K562 (cell line): ENCODE data around the gene TSPAN14. TPM values are rescaled to one million over a fixed set of nuclear protein-coding genes. Genes with fewer than 3 reads are reported as not detected.

Experiments used
- ATAC-seq: fragments of 200-7000 bp; cut with Tn5 transposase; 3 replicates; pipeline ENCODE4 v1.9.1; 2020; ENCODE audit warnings: moderate library complexity
- BruUV-seq: library from RNA; stranded (reverse); fragments of 400-500 nt; replicated peaks from 2 replicates; lab custom pipeline; 2021; lab: Mats Ljungman, UMichigan
- CTCF ChIA-PET: fragments of 300-600 bp; formaldehyde crosslinking; extraction: SDS; loops from one replicate; lab custom pipeline; 2021; ENCODE audit warnings: low intra/inter-chr PET ratio; lab: Yijun Ruan, JAX
- POLR2A ChIA-PET: fragments of 300-600, 350-650 bp; sonication (Branson Sonifier 250); formaldehyde crosslinking; extraction: SDS; loops from one replicate; lab custom pipeline; 2021; ENCODE audit warnings: antibody characterized with exemption, inconsistent platforms; lab: Yijun Ruan, JAX
- DNase-seq, 4 experiments: peaks; one replicate each; pipeline versions ENCODE4 v3.0.0 to v3.0.0-alpha.2; 2011 to 2018; ENCODE audit warnings: low spot score in 3 of 4, mixed read lengths in 3 of 4; ENCODE audit errors: extremely low read depth in 1 of 4
- FAIRE-seq: peaks from 2 replicates; lab custom pipeline; 2011; peaks lifted over from hg19 to GRCh38; lab: Jason Lieb, UNC
- H2AFZ ChIP-seq: 2 replicates; pipeline ENCODE4 v1.6.0; 2011; ENCODE audit warnings: low read depth, low read length, control low read depth, inconsistent platforms
- H3K27ac ChIP-seq: fragments of 200-600 bp; 3 replicates; pipeline ENCODE4 v1.8.0; 2011; ENCODE audit warnings: low read depth, mild to moderate bottlenecking, control low read depth, inconsistent platforms, low read length, moderate library complexity, mixed read lengths; ENCODE audit errors: extremely low read depth
- H3K27me3 ChIP-seq, 2 experiments: fragments of 300-600 bp in 1 of 2; 2 replicates in 1 of 2; 3 replicates in 1 of 2; pipeline versions ENCODE4 v1.6.0 to v1.8.0; 2011; ENCODE audit warnings: inconsistent platforms in 2 of 2, low read length in 2 of 2, mild to moderate bottlenecking in 1 of 2, mixed read lengths in 1 of 2, moderate library complexity in 1 of 2; ENCODE audit not compliant: control insufficient read depth in 2 of 2, insufficient read depth in 2 of 2
- H3K36me3 ChIP-seq: fragments of 300-600 bp; 3 replicates; pipeline ENCODE4 v1.8.0; 2011; ENCODE audit warnings: mild to moderate bottlenecking, low read length, inconsistent platforms; ENCODE audit not compliant: control insufficient read depth, insufficient read depth
- H3K4me1 ChIP-seq, 2 experiments: fragments of 200-600 bp in 1 of 2; replicated peaks in 1 of 2; 2 replicates in 1 of 2; 3 replicates in 1 of 2; pipeline versions ENCODE4 v1.5.1 to v1.8.0; 2011; ENCODE audit warnings: inconsistent platforms in 2 of 2, low read length in 2 of 2, mild to moderate bottlenecking in 1 of 2, mixed read lengths in 1 of 2, moderate library complexity in 1 of 2; ENCODE audit not compliant: control insufficient read depth in 2 of 2, insufficient read depth in 2 of 2
- H3K4me2 ChIP-seq: 2 replicates; pipeline ENCODE4 v1.6.1; 2011; ENCODE audit warnings: low read length, control low read depth, inconsistent platforms, mixed read lengths; ENCODE audit not compliant: insufficient read depth
- H3K4me3 ChIP-seq: fragments of 200-600 bp; sonication (generic), shearing (Covaris generic); 2 replicates; pipeline ENCODE4 v1.5.1; 2016; ENCODE audit warnings: control low read depth, inconsistent platforms
- H3K79me2 ChIP-seq: fragments of 200-600 bp; 3 replicates; pipeline ENCODE4 v1.8.0; 2011; ENCODE audit warnings: low read length, inconsistent platforms; ENCODE audit not compliant: control insufficient read depth, insufficient read depth
- H3K9ac ChIP-seq, 2 experiments: 2 replicates each; pipeline versions ENCODE4 v1.6.0 to v1.6.1; 2011; ENCODE audit warnings: low read depth in 2 of 2, low read length in 2 of 2, control low read depth in 1 of 2, inconsistent platforms in 1 of 2, mild to moderate bottlenecking in 1 of 2, mixed read lengths in 1 of 2; ENCODE audit not compliant: insufficient read depth in 1 of 2
- H3K9me1 ChIP-seq: one replicate; pipeline ENCODE4 v1.6.0; 2011; ENCODE audit warnings: inconsistent platforms, mild to moderate bottlenecking, low read length, moderate library complexity; ENCODE audit not compliant: control insufficient read depth, insufficient read depth
- H3K9me3 ChIP-seq: replicated peaks from 2 replicates; pipeline ENCODE4 v1.5.1; 2011; ENCODE audit warnings: low read depth, low read length, inconsistent platforms; ENCODE audit not compliant: control insufficient read depth, insufficient read depth
- H4K20me1 ChIP-seq: replicated peaks from 2 replicates; pipeline ENCODE4 v1.6.1; 2011; ENCODE audit warnings: low read length, inconsistent platforms, mixed read lengths; ENCODE audit not compliant: control insufficient read depth, insufficient read depth
- ADNP ChIP-seq: fragments of 200-800 bp; sonication (Bioruptor generic); IDR thresholded peaks from 2 replicates; pipeline ENCODE4 v1.6.1; 2016; ENCODE audit warnings: missing genetic modification characterization, missing compliant biosample characterization
- CEBPG ChIP-seq, 3 experiments: fragments of 200-800 bp in 1 of 3; sonication (Bioruptor generic) in 1 of 3; sonication (generic) in 1 of 3; formaldehyde crosslinking in 1 of 3; IDR thresholded peaks in 2 of 3; conservative IDR thresholded peaks in 1 of 3; 2 replicates each; pipeline versions ENCODE4 v1.6.1 to v1.8.0; 2016 to 2022; ENCODE audit warnings: missing compliant biosample characterization in 2 of 3, missing genetic modification characterization in 2 of 3, mild to moderate bottlenecking in 1 of 3, missing genetic modification reagents in 1 of 3
- NELFE ChIP-seq: IDR thresholded peaks from 2 replicates; pipeline ENCODE4 v1.6.1; 2011; ENCODE audit warnings: mild to moderate bottlenecking; ENCODE audit not compliant: insufficient read depth, insufficient read length
- RCOR1 ChIP-seq, 2 experiments: IDR thresholded peaks; 2 replicates each; pipeline ENCODE4 v1.6.1; 2012; ENCODE audit warnings: low read depth in 2 of 2, low read length in 2 of 2, borderline replicate concordance in 1 of 2, improper control_type of control experiment in 1 of 2
- RFX5 ChIP-seq: IDR thresholded peaks from 2 replicates; pipeline ENCODE4 v1.6.1; 2011; ENCODE audit warnings: low read depth, mild to moderate bottlenecking, improper control_type of control experiment, low read length
- SREBF2 ChIP-seq: sonication (generic); formaldehyde crosslinking; IDR thresholded peaks from 2 replicates; pipeline ENCODE4 v1.4.0; 2020; ENCODE audit warnings: mild to moderate bottlenecking, missing genetic modification reagents
- WGBS: fragments of 100-300 bp; shearing (Covaris generic); methylation state at CpG from one replicate; pipeline ENCODE4 v1.1.6; 2016; ENCODE audit warnings: low coverage, mixed read lengths; ENCODE audit not compliant: insufficient coverage; ENCODE audit errors: missing lambda C conversion rate; 5-methylcytosine and 5-hydroxymethylcytosine counted together
- in situ Hi-C: fragments of 300-500 bp; cut with MboI; formaldehyde crosslinking; loops from 4 replicates; pipeline ENCODE4 v1.15.0; 2018; ENCODE audit warnings: inconsistent platforms, mixed read lengths
- intact Hi-C: fragments of 100-400 bp; cut with micrococcal nuclease; formaldehyde crosslinking; loops from 2 replicates; pipeline ENCODE4 v1.14.2; 2022
- polyA plus RNA-seq, 8 experiments: library from polyadenylated mRNA; depleted of rRNA in 4 of 8; stranded (reverse) in 5 of 8; unstranded in 3 of 8; fragments of >200 nt; fragmentation: Nextera tagmentation in 2 of 8; fragmentation: Illumina TruSeq in 1 of 8; extraction: Ambion mirVana in 2 of 8; extraction: Trizol in 1 of 8; gene quantifications; 2 replicates each; pipeline versions ENCODE4 v1.2.1 to v1.2.3, GENCODE V29; 2011 to 2014; ENCODE audit warnings: inconsistent platforms in 1 of 8, missing spikeins in 1 of 8
- total RNA-seq, 7 experiments: library from RNA; depleted of rRNA in 6 of 7; stranded (reverse); fragments of >200 nt in 6 of 7; fragmentation: Illumina TruSeq in 2 of 7; extraction: Trizol in 2 of 7; gene quantifications; 2 replicates each; pipeline versions ENCODE4 v1.2.1 to v1.2.3, GENCODE V29; 2011 to 2021; ENCODE audit warnings: low replicate concordance in 1 of 7
- TF ChIP-seq, protein P1 (sequence below): fragments of 450-650 bp; formaldehyde crosslinking; IDR thresholded peaks from 2 replicates; pipeline ENCODE4 v1.4.0; 2020; ENCODE audit warnings: mild to moderate bottlenecking, moderate library complexity

Gene TSPAN14
- total and polyA plus RNA-seq, 9 of the 15 experiments (the other 6 are each of a cell fraction or from before 2014, with no cell fraction given), result 5.8 to 92.9 (median 23.3) TPM

DNA sequence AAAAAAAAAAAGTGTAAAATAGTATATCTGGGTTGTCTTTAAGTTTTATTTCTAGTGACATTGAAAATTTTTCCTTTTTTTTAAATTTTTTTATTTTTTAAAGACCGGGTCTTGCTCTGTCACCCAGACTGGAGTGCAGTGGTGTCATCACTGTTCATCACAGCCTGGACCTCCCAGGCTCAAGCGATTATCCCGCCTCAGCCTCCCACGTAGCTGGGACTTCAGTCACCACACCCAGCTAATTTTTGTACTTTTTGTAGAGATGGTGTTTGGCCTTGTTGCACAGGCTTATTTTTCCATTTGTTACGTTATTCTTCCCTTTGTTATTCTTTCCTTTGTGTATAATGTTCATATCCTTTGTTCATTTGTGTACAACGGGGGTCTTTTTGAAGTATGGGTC lies 30.1 kb downstream of the TSPAN14 start:
- POLR2A ChIA-PET, result interaction anchor here (0.8 to 1.4 kb wide), 4 partner anchors 9 to 35 kb away, joined by 3 to 5 read pairs (median 4); no protein-coding TSS in a partner anchor
- Histone ChIP-seq H3K4me1 (peaks cover 43 to 47% of the 10 kb centered on the region in 2 experiments), H4K20me1 (0 out of 2 replicates have a peak, but pooled peaks cover 5% of the 10 kb centered on the region)
- CTCF ChIA-PET, result interaction anchor here (0.6 kb wide), 2 partner anchors 14 to 57 kb away, joined by 3 read pairs; no protein-coding TSS in a partner anchor
- in situ Hi-C loops, result no loop called here
- no TSS peak for BruUV-seq
- TF ChIP-seq RCOR1 (IDR thresholded peaks at IDR 0.05; ENCODE audit: borderline replicate concordance in 1 of 2, low read depth in 2 of 2, low read length in 2 of 2), result peak in 1 of 2 experiments; percentile 66; a peak in 1 of 4 replicates
- TF ChIP-seq CEBPG (CRISPR knock-in tag; IDR thresholded peaks at IDR 0.05), result no peak
- peak in 1 of 2 experiments; percentile 48; a peak in 1 of 4 replicates for TF ChIP-seq CEBPG (tag; conservative IDR thresholded peaks at IDR 0.05 in 1 of 2, IDR thresholded peaks at IDR 0.05 in 1 of 2)
- TF ChIP-seq ADNP, result 0 out of 2 replicates have a peak, but pooled peaks have one; percentile 3
- no peak for TF ChIP-seq SREBF2
- no peak for TF ChIP-seq RFX5
- TF ChIP-seq NELFE, result no peak
- TF ChIP-seq, protein P1, sequence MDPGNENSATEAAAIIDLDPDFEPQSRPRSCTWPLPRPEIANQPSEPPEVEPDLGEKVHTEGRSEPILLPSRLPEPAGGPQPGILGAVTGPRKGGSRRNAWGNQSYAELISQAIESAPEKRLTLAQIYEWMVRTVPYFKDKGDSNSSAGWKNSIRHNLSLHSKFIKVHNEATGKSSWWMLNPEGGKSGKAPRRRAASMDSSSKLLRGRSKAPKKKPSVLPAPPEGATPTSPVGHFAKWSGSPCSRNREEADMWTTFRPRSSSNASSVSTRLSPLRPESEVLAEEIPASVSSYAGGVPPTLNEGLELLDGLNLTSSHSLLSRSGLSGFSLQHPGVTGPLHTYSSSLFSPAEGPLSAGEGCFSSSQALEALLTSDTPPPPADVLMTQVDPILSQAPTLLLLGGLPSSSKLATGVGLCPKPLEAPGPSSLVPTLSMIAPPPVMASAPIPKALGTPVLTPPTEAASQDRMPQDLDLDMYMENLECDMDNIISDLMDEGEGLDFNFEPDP, result no peak
- TF ChIP-seq, all 486 proteins: peak for 3
- H2AFZ ChIP-seq, result no peak overlapping the region
- peaks cover 9% of the 10 kb centered on the region for H3K9me1 ChIP-seq
- peaks cover 26% of the 10 kb centered on the region; the same call in 2 of the 3 replicates for H3K36me3 ChIP-seq
- H3K4me3 ChIP-seq, result no peak overlapping the region
- H3K79me2 ChIP-seq, result peaks cover 79% of the 10 kb centered on the region
- H3K9ac ChIP-seq, result no peak overlapping the region
- H3K27ac ChIP-seq, result no peak overlapping the region
- no peaks in the 10 kb centered on the region for H3K9me3 ChIP-seq
- ATAC-seq (peak; percentile 79), DNase-seq (peak in 1 of 4 experiments; percentile 71), FAIRE-seq (no peak)
- intact Hi-C loops, result no loop called here
- WGBS, result 24% methylated on average over 6 of the region's 6 CpGs
- H3K4me2 ChIP-seq, result peak overlapping the region; percentile 16; the same call in 1 of the 2 replicates
- no peaks in the 10 kb centered on the region for H3K27me3 ChIP-seq
